ENCODE results near the gene OCA2.
"Not testable (repeated sequence)": the region's sequence is repeated elsewhere in the genome, so short reads cannot be mapped to it uniquely, and the experiment has no call there.

Gene OCA2

DNA sequence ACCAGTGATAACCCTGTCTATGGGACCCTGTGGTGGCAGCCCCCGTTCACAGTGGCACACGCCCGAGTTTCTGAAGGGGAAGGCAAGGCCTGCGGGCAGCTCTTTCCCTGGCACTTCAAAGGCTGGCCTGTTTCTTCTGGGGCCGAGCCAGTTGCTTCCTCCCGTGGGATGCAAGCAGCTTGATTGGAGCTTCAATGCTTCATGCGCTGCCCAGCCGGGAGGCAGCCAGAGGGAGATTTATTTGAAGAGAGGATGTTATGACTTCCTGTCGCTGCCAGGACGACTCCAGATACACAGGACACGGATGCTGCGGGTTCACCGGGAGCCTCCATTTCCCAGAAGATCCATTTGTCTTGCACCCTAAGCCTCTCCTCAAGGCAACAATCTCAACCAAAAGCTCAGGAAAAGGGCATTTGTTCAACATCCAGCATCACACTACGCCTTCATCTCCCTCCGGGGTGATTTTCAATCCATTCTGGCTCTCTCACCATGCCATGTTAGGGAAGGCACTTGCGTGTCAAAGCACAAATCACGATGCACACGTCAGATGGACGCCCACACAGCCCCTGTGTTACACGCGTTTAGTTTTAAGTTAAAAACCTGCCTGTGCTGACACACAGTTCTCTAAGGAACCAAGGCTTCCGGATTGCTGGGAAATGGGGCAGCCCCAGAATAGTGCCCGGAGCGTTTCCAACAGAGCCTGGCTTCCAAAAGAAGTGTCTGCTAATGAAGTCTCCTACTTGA, 330.2 kb downstream of the OCA2 start:
- H3K27ac ChIP-seq (ENCODE audit: low read depth, low read length, severe bottlenecking) = no peak overlapping the region
- 92 to 93% methylated on average over 19 to 24 of the region's 24 CpGs for WGBS, 2 experiments (ENCODE audit: insufficient coverage in 2 of 2)
- no peaks in the 10 kb centered on the region for H3K9me3 ChIP-seq (ENCODE audit: control insufficient read depth, low read length)
- no peak overlapping the region for H3K4me3 ChIP-seq (ENCODE audit: extremely low read depth, insufficient read depth, low read length, poor library complexity, severe bottlenecking)
- H3K4me1 ChIP-seq (ENCODE audit: control insufficient read depth, insufficient read depth, low read length, poor library complexity, severe bottlenecking) = peaks cover 6% of the 10 kb centered on the region
- H3K36me3 ChIP-seq (ENCODE audit: control insufficient read depth, insufficient read depth, low read length) = no peaks in the 10 kb centered on the region

DNA sequence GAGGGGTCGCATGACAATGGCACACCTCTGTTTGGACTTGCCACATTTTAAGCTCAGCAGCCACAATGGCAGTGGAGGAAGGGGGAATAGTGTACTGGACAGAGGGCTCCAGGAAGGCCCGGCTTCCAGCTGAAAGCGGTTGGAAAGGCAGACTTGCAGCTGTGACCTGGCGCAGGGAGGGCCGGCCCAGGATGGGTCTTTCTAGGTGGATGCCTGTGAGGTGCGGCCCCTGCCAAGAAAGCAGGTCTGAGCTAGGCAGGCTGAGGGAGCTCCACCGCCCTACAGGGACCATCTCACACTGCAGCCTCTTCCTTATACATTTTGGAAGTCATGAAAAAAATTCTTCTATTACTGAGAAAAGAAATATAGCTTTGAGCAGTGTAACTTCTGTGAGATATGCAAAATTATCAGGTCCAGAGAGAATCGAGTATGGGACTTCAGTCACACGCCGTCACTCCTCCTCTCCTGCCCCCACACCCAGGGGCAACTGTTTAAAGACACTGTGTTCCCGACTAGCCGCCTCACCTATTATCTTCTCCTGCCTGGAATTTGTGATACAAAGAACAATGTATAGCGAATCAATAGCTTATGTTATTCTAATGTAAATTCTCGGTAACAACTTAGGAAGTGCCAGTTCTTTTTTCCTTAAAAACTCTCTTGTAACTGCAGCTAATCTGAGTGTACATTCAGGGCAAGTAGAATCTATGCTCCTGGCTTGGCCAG, 331.0 kb downstream of the OCA2 start:
- WGBS, 2 experiments (ENCODE audit: insufficient coverage in 2 of 2) = 77 to 86% methylated on average over 8 to 9 of the region's 14 CpGs
- H3K27ac ChIP-seq (ENCODE audit: low read depth, low read length, severe bottlenecking) = no peak overlapping the region
- H3K9me3 ChIP-seq (ENCODE audit: control insufficient read depth, low read length) = no peaks in the 10 kb centered on the region
- H3K4me1 ChIP-seq (ENCODE audit: control insufficient read depth, insufficient read depth, low read length, poor library complexity, severe bottlenecking) = peaks cover 6% of the 10 kb centered on the region
- no peak overlapping the region for H3K4me3 ChIP-seq (ENCODE audit: extremely low read depth, insufficient read depth, low read length, poor library complexity, severe bottlenecking)
- no peaks in the 10 kb centered on the region for H3K36me3 ChIP-seq (ENCODE audit: control insufficient read depth, insufficient read depth, low read length)

DNA sequence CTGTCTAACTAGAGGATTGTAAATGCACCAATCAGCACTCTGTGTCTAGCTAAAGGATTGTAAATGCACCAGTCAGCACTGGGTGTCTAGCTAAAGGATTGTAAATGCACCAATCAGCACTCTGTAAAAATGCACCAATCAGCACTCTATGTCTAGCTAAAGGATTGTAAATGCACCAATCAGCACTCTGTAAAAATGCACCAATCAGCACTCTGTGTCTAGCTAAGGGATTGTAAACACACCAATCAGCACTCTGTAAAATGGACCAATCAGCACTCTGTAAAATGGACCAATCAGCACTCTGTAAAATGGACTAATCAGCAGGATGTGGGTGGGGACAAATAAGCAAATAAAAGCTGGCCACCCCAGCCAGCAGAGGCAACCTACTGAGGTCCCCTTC, 331.7 kb downstream of the OCA2 start:
- not testable (repeated sequence) for H3K4me1 ChIP-seq (ENCODE audit: control insufficient read depth, insufficient read depth, low read length, poor library complexity, severe bottlenecking); H3K36me3 ChIP-seq (ENCODE audit: control insufficient read depth, insufficient read depth, low read length); H3K9me3 ChIP-seq (ENCODE audit: control insufficient read depth, low read length); H3K27ac ChIP-seq (ENCODE audit: low read depth, low read length, severe bottlenecking); H3K4me3 ChIP-seq (ENCODE audit: extremely low read depth, insufficient read depth, low read length, poor library complexity, severe bottlenecking)

DNA sequence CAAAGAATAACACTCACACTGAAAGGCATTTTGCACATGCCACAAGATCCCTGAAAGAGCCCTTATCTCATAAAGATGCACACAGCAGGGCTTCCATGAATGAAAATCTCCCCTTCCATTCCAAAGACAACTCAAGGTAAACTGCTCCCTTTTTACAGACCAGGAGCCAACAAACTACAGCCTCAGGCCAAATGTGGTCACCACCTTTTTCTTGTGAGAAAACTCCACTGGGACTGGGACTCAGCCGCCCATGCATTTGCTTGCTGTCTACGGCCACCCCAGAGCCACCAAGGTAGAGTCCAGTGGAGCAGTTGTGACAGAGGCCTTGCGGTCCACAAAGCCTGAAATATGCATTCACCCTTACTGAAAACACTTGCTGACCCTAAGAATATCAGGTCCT, 334.8 kb downstream of the OCA2 start:
- no peaks in the 10 kb centered on the region for H3K9me3 ChIP-seq (ENCODE audit: control insufficient read depth, low read length)
- H3K27ac ChIP-seq (ENCODE audit: low read depth, low read length, severe bottlenecking) = no peak overlapping the region
- H3K4me1 ChIP-seq (ENCODE audit: control insufficient read depth, insufficient read depth, low read length, poor library complexity, severe bottlenecking) = peaks cover 6% of the 10 kb centered on the region
- 100% methylated on average over 2 of the region's 3 CpGs; no CpG with 5 or more reads in 1 of the 2 experiments for WGBS, 2 experiments (ENCODE audit: insufficient coverage in 2 of 2)
- H3K4me3 ChIP-seq (ENCODE audit: extremely low read depth, insufficient read depth, low read length, poor library complexity, severe bottlenecking) = no peak overlapping the region
- no peaks in the 10 kb centered on the region for H3K36me3 ChIP-seq (ENCODE audit: control insufficient read depth, insufficient read depth, low read length)

DNA sequence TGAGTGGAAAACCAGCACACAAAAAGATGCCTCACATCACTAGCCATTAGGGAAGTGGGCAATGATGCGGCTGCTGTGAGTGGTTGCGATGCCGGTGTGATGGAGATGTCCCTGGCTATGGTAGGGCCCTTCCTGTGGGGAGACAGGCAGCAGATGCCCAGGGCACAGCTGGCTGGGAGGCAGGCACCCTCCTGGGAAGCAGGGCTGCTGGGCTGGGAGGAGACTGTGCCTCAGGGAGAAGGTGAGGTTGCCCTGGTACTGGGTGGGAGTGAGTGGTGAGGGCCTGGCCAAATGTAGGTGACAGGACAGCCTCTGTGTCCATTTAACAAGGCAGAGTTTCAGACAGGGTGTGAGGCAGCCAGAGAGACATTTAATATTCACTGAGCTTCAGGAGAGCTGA, 335.6 kb downstream of the OCA2 start:
- Histone ChIP-seq H3K4me1 (ENCODE audit: control insufficient read depth, insufficient read depth, low read length, poor library complexity, severe bottlenecking) (peaks cover 6% of the 10 kb centered on the region), H3K36me3 (ENCODE audit: control insufficient read depth, insufficient read depth, low read length) (no peaks in the 10 kb centered on the region), H3K27ac (ENCODE audit: low read depth, low read length, severe bottlenecking) (no peak overlapping the region), H3K4me3 (ENCODE audit: extremely low read depth, insufficient read depth, low read length, poor library complexity, severe bottlenecking) (no peak overlapping the region), H3K9me3 (ENCODE audit: control insufficient read depth, low read length) (no peaks in the 10 kb centered on the region)
- no CpG with 5 or more reads among the region's 3 CpGs for WGBS, 2 experiments (ENCODE audit: insufficient coverage in 2 of 2)

DNA sequence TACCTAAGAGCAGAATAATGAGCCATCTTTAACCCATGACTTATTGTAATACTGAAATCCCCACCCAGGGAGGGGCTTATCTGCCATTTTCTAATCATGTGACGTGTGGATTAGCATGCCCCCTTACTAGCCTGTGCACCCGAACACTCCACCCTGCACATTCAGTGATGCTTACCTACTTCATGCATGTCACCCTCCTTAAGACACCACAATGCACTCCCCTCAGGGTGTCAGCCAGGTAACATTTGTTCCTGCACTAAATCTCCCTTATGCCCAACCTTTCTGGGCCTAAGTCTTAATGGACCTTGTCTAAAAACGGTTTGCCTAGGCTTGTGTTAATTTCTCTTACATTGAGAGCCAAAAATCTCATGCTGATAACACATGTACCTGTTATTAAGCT, 336.6 kb downstream of the OCA2 start:
- 85 to 89% methylated on average over 2 to 3 of the region's 3 CpGs for WGBS, 2 experiments (ENCODE audit: insufficient coverage in 2 of 2)
- peaks cover 6% of the 10 kb centered on the region for H3K4me1 ChIP-seq (ENCODE audit: control insufficient read depth, insufficient read depth, low read length, poor library complexity, severe bottlenecking)
- H3K27ac ChIP-seq (ENCODE audit: low read depth, low read length, severe bottlenecking) = no peak overlapping the region
- no peaks in the 10 kb centered on the region for H3K36me3 ChIP-seq (ENCODE audit: control insufficient read depth, insufficient read depth, low read length)
- H3K9me3 ChIP-seq (ENCODE audit: control insufficient read depth, low read length) = no peaks in the 10 kb centered on the region
- H3K4me3 ChIP-seq (ENCODE audit: extremely low read depth, insufficient read depth, low read length, poor library complexity, severe bottlenecking) = no peak overlapping the region

DNA sequence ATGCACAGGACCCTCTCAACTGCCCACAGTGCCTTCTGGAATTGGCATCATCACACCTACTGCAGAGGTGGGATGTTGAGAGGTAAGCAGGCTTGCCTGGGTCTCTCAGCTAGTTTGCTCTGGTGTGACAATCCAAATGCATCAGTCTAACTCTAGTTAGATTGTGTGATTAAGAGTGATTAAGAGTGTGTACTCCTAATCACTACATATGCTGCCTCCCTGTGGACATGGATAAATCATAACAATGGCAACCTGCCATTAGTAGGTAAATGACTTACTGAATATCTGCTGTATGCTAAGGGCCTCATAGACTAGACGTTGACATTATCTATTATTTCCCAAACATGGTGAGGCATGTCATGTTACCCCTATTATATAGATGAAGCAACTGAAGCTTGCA, 342.1 kb downstream of the OCA2 start:
- Histone ChIP-seq H3K4me3 (ENCODE audit: extremely low read depth, insufficient read depth, low read length, poor library complexity, severe bottlenecking) (no peak overlapping the region), H3K4me1 (ENCODE audit: control insufficient read depth, insufficient read depth, low read length, poor library complexity, severe bottlenecking) (no peaks in the 10 kb centered on the region), H3K36me3 (ENCODE audit: control insufficient read depth, insufficient read depth, low read length) (no peaks in the 10 kb centered on the region), H3K27ac (ENCODE audit: low read depth, low read length, severe bottlenecking) (no peak overlapping the region), H3K9me3 (ENCODE audit: control insufficient read depth, low read length) (no peaks in the 10 kb centered on the region)
- WGBS, 2 experiments (ENCODE audit: insufficient coverage in 2 of 2) = no CpG with 5 or more reads among the region's 1 CpG

DNA sequence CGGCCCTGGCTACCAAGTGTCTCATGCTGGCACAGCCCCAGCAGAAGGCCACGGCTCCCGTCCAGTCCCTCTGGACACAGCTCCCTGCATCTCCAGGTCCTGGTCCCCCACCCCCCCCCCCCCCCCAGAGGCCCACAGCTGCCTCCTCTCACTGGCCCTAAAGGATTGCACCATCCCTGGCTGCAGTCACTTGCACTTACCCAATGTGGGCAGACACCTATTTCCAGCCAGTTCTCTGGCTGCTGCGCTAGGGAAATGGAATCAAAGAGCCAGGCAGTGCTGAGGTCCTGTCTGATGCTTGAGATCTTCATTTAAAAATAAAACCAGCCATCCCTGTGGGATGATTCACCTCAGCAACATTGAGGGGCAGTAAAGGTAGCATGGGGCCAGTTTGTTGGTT, 346.4 kb downstream of the OCA2 start:
- 100% methylated on average over 1 of the region's 4 CpGs for WGBS, 2 experiments (ENCODE audit: insufficient coverage in 2 of 2)
- Histone ChIP-seq H3K4me3 (ENCODE audit: extremely low read depth, insufficient read depth, low read length, poor library complexity, severe bottlenecking) (no peak overlapping the region), H3K9me3 (ENCODE audit: control insufficient read depth, low read length) (no peaks in the 10 kb centered on the region), H3K36me3 (ENCODE audit: control insufficient read depth, insufficient read depth, low read length) (no peaks in the 10 kb centered on the region), H3K27ac (ENCODE audit: low read depth, low read length, severe bottlenecking) (no peak overlapping the region), H3K4me1 (ENCODE audit: control insufficient read depth, insufficient read depth, low read length, poor library complexity, severe bottlenecking) (no peaks in the 10 kb centered on the region)

DNA sequence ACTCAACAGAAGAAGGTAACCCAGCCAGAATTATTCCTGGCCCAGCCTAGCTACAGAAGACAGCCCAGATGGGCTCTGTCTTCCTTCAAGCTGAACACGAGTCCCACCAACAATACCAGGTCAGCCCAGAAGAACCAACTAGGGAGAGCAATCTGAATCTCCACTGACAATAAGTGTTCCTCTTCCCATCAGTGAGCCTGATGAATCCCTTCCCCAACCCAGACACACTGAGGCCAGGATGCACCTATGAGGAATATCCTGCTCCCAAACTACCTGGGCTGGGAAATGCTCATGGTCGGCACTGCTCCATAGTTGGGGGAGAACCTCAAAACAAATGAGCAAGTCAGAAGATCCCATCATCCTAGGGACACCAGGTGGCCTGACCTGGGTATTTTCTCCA, 351.1 kb downstream of the OCA2 start:
- Histone ChIP-seq H3K36me3 (ENCODE audit: control insufficient read depth, insufficient read depth, low read length) (no peaks in the 10 kb centered on the region), H3K27ac (ENCODE audit: low read depth, low read length, severe bottlenecking) (no peak overlapping the region)
- WGBS, 2 experiments (ENCODE audit: insufficient coverage in 2 of 2) = 78 to 96% methylated on average over 2 of the region's 2 CpGs

DNA sequence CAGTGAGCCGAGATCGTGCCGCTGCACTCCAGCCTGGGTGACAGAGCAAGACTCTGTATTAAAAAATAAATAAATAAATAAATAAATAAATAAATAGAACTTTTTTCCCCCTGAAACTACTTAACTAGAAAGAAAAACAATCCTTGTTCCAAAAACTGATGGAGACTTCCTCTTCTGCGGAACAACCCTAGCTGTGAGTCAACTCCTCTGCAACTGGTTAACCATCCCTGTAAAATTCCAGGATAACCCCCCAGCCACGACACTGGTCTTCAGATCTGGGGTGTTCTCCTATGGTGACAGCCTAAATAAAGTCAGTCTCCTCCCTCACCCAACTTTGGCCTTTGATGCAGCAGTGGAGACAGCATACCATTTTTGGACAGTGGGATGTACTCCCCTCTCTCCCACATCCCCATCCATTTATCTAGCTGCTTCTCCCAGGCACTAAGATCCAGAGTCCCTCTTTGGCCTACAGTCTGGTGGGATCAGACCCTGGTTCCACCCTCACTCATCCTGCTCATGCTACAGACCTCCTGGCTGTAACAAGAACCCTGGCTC, 352.6 kb downstream of the OCA2 start:
- Histone ChIP-seq H3K4me1 (ENCODE audit: control insufficient read depth, insufficient read depth, low read length, poor library complexity, severe bottlenecking) (peaks cover 25% of the 10 kb centered on the region), H3K9me3 (ENCODE audit: control insufficient read depth, low read length) (no peaks in the 10 kb centered on the region), H3K36me3 (ENCODE audit: control insufficient read depth, insufficient read depth, low read length) (no peaks in the 10 kb centered on the region), H3K4me3 (ENCODE audit: extremely low read depth, insufficient read depth, low read length, poor library complexity, severe bottlenecking) (no peak overlapping the region), H3K27ac (ENCODE audit: low read depth, low read length, severe bottlenecking) (no peak overlapping the region)
- WGBS, 2 experiments (ENCODE audit: insufficient coverage in 2 of 2) = 75% methylated on average over 2 of the region's 5 CpGs; no CpG with 5 or more reads in 1 of the 2 experiments

More for the DNA sequence above, 351.1 kb downstream of the OCA2 start:
- Histone ChIP-seq H3K4me1 (ENCODE audit: control insufficient read depth, insufficient read depth, low read length, poor library complexity, severe bottlenecking) (peaks cover 25% of the 10 kb centered on the region), H3K4me3 (ENCODE audit: extremely low read depth, insufficient read depth, low read length, poor library complexity, severe bottlenecking) (no peak overlapping the region), H3K9me3 (ENCODE audit: control insufficient read depth, low read length) (no peaks in the 10 kb centered on the region)

DNA sequence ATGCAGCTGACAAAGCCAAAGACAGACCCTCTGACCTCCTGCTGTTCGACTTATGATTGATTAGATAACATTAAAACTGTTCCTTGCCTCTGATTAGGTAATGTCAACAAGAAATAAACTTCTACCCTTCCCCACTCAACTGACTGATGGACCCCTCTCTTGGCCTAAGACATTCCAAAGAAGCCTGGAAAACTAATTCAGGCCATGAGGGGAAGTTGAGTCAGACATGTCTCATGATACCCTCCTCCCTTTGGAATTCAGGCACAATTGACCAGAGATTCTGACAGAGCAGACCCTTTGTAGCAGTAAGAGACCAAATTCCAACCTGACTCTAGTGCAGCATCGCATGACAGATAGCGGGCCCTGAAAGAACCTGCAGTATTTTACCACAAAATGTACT, 354.5 kb downstream of the OCA2 start:
- 75 to 80% methylated on average over 2 of the region's 3 CpGs for WGBS, 2 experiments (ENCODE audit: insufficient coverage in 2 of 2)
- peaks cover 32% of the 10 kb centered on the region for H3K4me1 ChIP-seq (ENCODE audit: control insufficient read depth, insufficient read depth, low read length, poor library complexity, severe bottlenecking)
- H3K9me3 ChIP-seq (ENCODE audit: control insufficient read depth, low read length) = no peaks in the 10 kb centered on the region
- no peaks in the 10 kb centered on the region for H3K36me3 ChIP-seq (ENCODE audit: control insufficient read depth, insufficient read depth, low read length)
- peak overlapping the region; percentile 53 for H3K27ac ChIP-seq (ENCODE audit: low read depth, low read length, severe bottlenecking)
- no peak overlapping the region for H3K4me3 ChIP-seq (ENCODE audit: extremely low read depth, insufficient read depth, low read length, poor library complexity, severe bottlenecking)

All from mesodermal cell (in vitro differentiated cells).